K562 (cell line): ENCODE data around the gene MYO1D. TPM values are rescaled to one million over a fixed set of nuclear protein-coding genes. Genes with fewer than 3 reads are reported as not detected.

Source experiments
- ATF7 ChIP-seq: fragments of 450-650 bp; IDR thresholded peaks from 2 replicates; pipeline ENCODE4 v1.7.1; 2014; ENCODE audit warnings: mild to moderate bottlenecking, moderate library complexity
- CCAR2 ChIP-seq: fragments of 200-400 bp; formaldehyde crosslinking; IDR thresholded peaks from 2 replicates; pipeline ENCODE4 v1.6.1; 2017; ENCODE audit warnings: mild to moderate bottlenecking, low read depth, low read length
- E2F1 ChIP-seq: sonication (generic); formaldehyde crosslinking; IDR thresholded peaks from 2 replicates; pipeline ENCODE4 v1.8.1; 2023; ENCODE audit warnings: mild to moderate bottlenecking, missing genetic modification reagents, moderate library complexity
- ELF2 ChIP-seq: fragments of 250-450 bp; sonication (Bioruptor Pico); IDR thresholded peaks from 2 replicates; pipeline ENCODE4 v1.5.0; 2021; ENCODE audit warnings: mild to moderate bottlenecking
- GATAD2A ChIP-seq: fragments of 450-650 bp; IDR thresholded peaks from 2 replicates; pipeline ENCODE4 v1.6.1; 2017
- HMGXB4 ChIP-seq: sonication (generic); formaldehyde crosslinking; IDR thresholded peaks from 2 replicates; pipeline ENCODE4 v1.8.1; 2023; ENCODE audit warnings: mild to moderate bottlenecking, missing genetic modification reagents
- KLF1 ChIP-seq: fragments of 450-650 bp; IDR thresholded peaks from 2 replicates; pipeline ENCODE4 v1.6.1; 2016; ENCODE audit warnings: missing genetic modification characterization, missing compliant biosample characterization
- L3MBTL2 ChIP-seq: fragments of 450-650 bp; IDR thresholded peaks from 2 replicates; pipeline ENCODE4 v1.6.1; 2016; ENCODE audit warnings: mild to moderate bottlenecking, moderate library complexity
- MCM5 ChIP-seq: fragments of 450-650 bp; IDR thresholded peaks from 2 replicates; pipeline ENCODE4 v1.6.1; 2016; ENCODE audit warnings: low read depth
- MNT ChIP-seq, 2 experiments: fragments of 450-650 bp; conservative IDR thresholded peaks; 2 replicates each; pipeline ENCODE4 v1.6.1; 2017; ENCODE audit warnings: mild to moderate bottlenecking in 2 of 2, moderate library complexity in 2 of 2
- MTA3 ChIP-seq: fragments of 450-650 bp; formaldehyde crosslinking; IDR thresholded peaks from 2 replicates; pipeline ENCODE4 v1.6.1; 2017; ENCODE audit warnings: mild to moderate bottlenecking, borderline replicate concordance
- PCBP1 ChIP-seq: fragments of 200-400 bp; formaldehyde crosslinking; IDR thresholded peaks from 2 replicates; pipeline ENCODE4 v1.6.1; 2018; ENCODE audit warnings: mild to moderate bottlenecking, low read depth, low read length; ENCODE audit not compliant: poor library complexity, severe bottlenecking
- PML ChIP-seq: IDR thresholded peaks from 2 replicates; pipeline ENCODE4 v1.6.1; 2012; ENCODE audit warnings: low read length, inconsistent platforms
- PREB ChIP-seq: sonication (generic); formaldehyde crosslinking; IDR thresholded peaks from 2 replicates; pipeline ENCODE4 v1.8.1; 2023; ENCODE audit warnings: mild to moderate bottlenecking, missing genetic modification reagents
- PYGO2 ChIP-seq: fragments of 450-650 bp; IDR thresholded peaks from 2 replicates; pipeline ENCODE4 v1.6.1; 2016; ENCODE audit warnings: mild to moderate bottlenecking, missing genetic modification characterization, moderate library complexity, missing compliant biosample characterization
- RAD21 ChIP-seq, 2 experiments: fragments of 250-450 bp in 1 of 2; fragments of 450-650 bp in 1 of 2; sonication (Bioruptor Pico) in 1 of 2; formaldehyde crosslinking in 1 of 2; IDR thresholded peaks in 1 of 2; conservative IDR thresholded peaks in 1 of 2; 2 replicates each; pipeline versions ENCODE4 v1.4.0 to v1.8.0; 2020 to 2022; ENCODE audit warnings: mild to moderate bottlenecking in 2 of 2, moderate library complexity in 1 of 2
- RBM22 ChIP-seq: fragments of 200-400 bp; formaldehyde crosslinking; IDR thresholded peaks from 2 replicates; pipeline ENCODE4 v1.6.1; 2018; ENCODE audit warnings: low read length, low read depth; ENCODE audit not compliant: poor library complexity, severe bottlenecking
- TCF7 ChIP-seq: sonication (generic); IDR thresholded peaks from 2 replicates; pipeline ENCODE4 v1.6.1; 2016; ENCODE audit warnings: antibody characterized with exemption, borderline replicate concordance
- TSC22D4 ChIP-seq: fragments of 450-650 bp; IDR thresholded peaks from 2 replicates; pipeline ENCODE4 v1.6.1; 2016; ENCODE audit warnings: missing genetic modification characterization, missing biosample characterization, control low read depth
- ZBTB9 ChIP-seq: fragments of 450-650 bp; formaldehyde crosslinking; IDR thresholded peaks from 2 replicates; pipeline ENCODE4 v1.4.0; 2020; ENCODE audit warnings: mild to moderate bottlenecking, moderate library complexity
- ZNF584 ChIP-seq: fragments of 200-800 bp; sonication (Bioruptor generic); IDR thresholded peaks from 2 replicates; pipeline ENCODE4 v1.6.1; 2016; ENCODE audit warnings: low read depth, mild to moderate bottlenecking, missing genetic modification characterization, missing compliant biosample characterization
- polyA plus RNA-seq, 8 experiments: library from polyadenylated mRNA; depleted of rRNA in 4 of 8; stranded (reverse) in 5 of 8; unstranded in 3 of 8; fragments of >200 nt; fragmentation: Nextera tagmentation in 2 of 8; fragmentation: Illumina TruSeq in 1 of 8; extraction: Ambion mirVana in 2 of 8; extraction: Trizol in 1 of 8; gene quantifications; 2 replicates each; pipeline versions ENCODE4 v1.2.1 to v1.2.3, GENCODE V29; 2011 to 2014; ENCODE audit warnings: inconsistent platforms in 1 of 8, missing spikeins in 1 of 8
- total RNA-seq, 7 experiments: library from RNA; depleted of rRNA in 6 of 7; stranded (reverse); fragments of >200 nt in 6 of 7; fragmentation: Illumina TruSeq in 2 of 7; extraction: Trizol in 2 of 7; gene quantifications; 2 replicates each; pipeline versions ENCODE4 v1.2.1 to v1.2.3, GENCODE V29; 2011 to 2021; ENCODE audit warnings: low replicate concordance in 1 of 7

Gene MYO1D
- total and polyA plus RNA-seq, 9 of the 15 experiments (the other 6 are each of a cell fraction or from before 2014, with no cell fraction given) = 2.1 to 71.2 (median 45.4) TPM

- peak; percentile 47 to 61; a peak in 3 of 4 replicates for TF ChIP-seq RAD21 (CRISPR knock-in tag; conservative IDR thresholded peaks at IDR 0.05 in 1 of 2, IDR thresholded peaks at IDR 0.05 in 1 of 2)
- TF ChIP-seq MCM5 = no peak
- TF ChIP-seq MTA3 = peak; percentile 67; the same call in 1 of the 2 replicates
- TF ChIP-seq GATAD2A = peak; percentile 89
- TF ChIP-seq PREB = no peak
- TF ChIP-seq ELF2 (CRISPR knock-in tag) = no peak
- TF ChIP-seq TSC22D4 (tag) = no peak
- 0 out of 2 replicates have a peak, but pooled peaks have one; percentile 8 for TF ChIP-seq ZNF584 (CRISPR knock-in tag)
- no peak for TF ChIP-seq CCAR2
- peak; percentile 3 for TF ChIP-seq PCBP1
- no peak for TF ChIP-seq PYGO2 (tag)
- peak; percentile 69; the same call in 1 of the 2 replicates for TF ChIP-seq L3MBTL2
- TF ChIP-seq TCF7 = no peak
- peak; percentile 63 for TF ChIP-seq RBM22
- peak; percentile 95 for TF ChIP-seq ATF7
- peak; percentile 47 to 84; a peak in 3 of 4 replicates for TF ChIP-seq MNT (conservative IDR thresholded peaks at IDR 0.05)
- TF ChIP-seq E2F1 (CRISPR knock-in tag) = peak; percentile 59; the same call in 1 of the 2 replicates
- peak; percentile 64 for TF ChIP-seq KLF1 (tag)
- TF ChIP-seq HMGXB4 (CRISPR knock-in tag) = peak; percentile 87
- TF ChIP-seq PML = peak; percentile 33; the same call in 1 of the 2 replicates
- TF ChIP-seq ZBTB9 (CRISPR knock-in tag) = 0 out of 2 replicates have a peak, but pooled peaks have one; percentile 49
These were observed at the start of gene MYO1D (continued) for GRCh38 chr17:32876417-32877163.
